Activated CD4-positive, CD25-positive, alpha-beta regulatory T cell treated with anti-CD3 and anti-CD28 coated beads, Interleukin-2, amount 50 U/mL, for 24 hours (primary cell): ENCODE results near the gene FBRSL1.
"Not testable (repeated sequence)": the region's sequence is repeated elsewhere in the genome, so short reads cannot be mapped to it uniquely, and the experiment has no call there.

ENCODE experiments used
- ATAC-seq, 2 donors: fragments of 150-1000 bp; cut with Tn5 transposase; one replicate each; pipeline ENCODE4 v1.10.0; 2021; ENCODE audit warnings: mild to moderate bottlenecking in 1 of 2, moderate library complexity in 1 of 2

The FBRSL1 gene

GRCh38 chr12:132489602-132490266 lies at the start of gene FBRSL1:
FBRSL1 (plus strand) TSS chr12:132490151.
- ATAC-seq, result peak; percentile 74 to 79

- ATAC-seq, result not testable (repeated sequence)
These were observed 49.5 kb upstream of the FBRSL1 start for GRCh38 chr12:132440420-132440819.

GRCh38 chr12:132441871-132442863 lies 47.8 kb upstream of the FBRSL1 start:
- no peak for ATAC-seq

DNA sequence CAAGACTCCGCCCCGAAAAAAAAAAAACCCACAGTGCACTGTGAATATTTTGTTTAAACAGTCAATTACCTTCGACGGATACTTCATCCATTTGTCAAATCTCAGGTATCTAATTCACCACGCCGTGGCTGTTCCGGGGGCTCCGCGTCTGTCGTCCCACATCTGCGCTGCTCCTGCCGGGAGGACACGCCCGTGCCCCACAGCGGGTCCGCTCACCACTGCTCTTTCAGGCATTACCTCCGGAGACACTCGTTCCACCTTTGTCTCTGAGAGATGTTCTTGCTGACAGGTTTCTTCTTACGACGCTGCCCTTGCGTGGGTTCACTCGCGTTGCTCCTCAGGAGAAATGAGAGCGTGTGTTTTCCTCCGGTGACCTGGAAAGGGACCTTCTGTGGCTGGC lies 46.9 kb upstream of the FBRSL1 start:
- ATAC-seq, result no peak

DNA sequence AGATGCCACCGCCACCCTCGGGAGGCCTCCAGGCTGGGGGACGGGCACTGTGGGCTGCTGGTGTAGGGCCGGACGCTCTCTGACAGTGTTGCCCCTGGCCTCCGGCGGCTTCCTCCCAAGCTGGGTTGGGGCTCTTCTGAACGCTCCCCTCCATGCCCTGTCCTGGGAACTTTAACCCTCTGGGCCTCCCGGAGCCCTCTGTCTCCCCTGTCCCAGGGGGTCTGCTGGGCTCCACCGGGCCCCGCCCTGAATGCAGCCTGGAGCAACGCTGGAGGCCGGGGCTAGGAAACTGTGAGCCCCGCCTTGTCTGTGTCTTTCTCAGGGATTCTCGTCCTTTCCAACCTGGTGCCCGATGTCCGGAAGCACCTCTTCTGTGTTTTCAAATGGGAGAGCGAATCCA lies 45.7 kb upstream of the FBRSL1 start:
- ATAC-seq, result no peak

- peak; percentile 85 to 88 for ATAC-seq
These were observed 44.7 kb upstream of the FBRSL1 start for GRCh38 chr12:132444957-132445883.

- ATAC-seq, result peak; percentile 22 to 33
These were observed 43.9 kb upstream of the FBRSL1 start for GRCh38 chr12:132445884-132446632.

DNA sequence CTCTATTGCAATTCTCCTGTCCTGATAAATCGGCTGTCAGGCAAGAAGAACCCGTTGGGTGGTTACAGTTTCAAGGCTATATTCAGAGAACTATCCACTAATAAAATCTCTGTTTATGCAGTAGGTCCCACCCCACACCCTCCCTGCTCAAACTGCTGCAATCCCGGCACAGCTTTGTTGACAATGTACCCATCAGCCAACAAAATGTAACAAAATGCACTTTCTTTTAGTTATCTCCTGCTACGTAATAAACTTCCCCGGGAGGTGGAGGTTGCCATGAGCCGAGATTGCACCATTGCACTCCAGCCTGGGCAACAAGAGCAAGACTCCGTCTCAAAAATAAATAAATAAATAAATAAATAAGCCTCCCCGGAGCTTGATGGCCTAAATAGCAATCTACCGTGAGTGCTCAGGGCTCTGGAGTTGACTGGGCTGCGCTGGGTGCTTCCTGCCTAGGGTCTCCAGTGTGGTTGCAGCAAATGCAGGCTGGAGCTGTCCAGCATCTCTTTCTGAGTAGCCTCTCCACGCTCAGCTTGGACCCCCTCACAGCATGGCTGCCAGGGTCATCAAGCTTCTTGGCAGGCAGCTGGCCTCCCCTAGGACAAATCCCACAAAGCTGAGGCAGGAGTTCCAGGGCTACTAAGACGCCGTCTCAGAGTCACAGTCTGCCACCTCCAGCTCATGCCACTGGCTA lies 43.2 kb upstream of the FBRSL1 start:
- no peak for ATAC-seq

GRCh38 chr12:132447327-132447720 lies 42.6 kb upstream of the FBRSL1 start:
- no peak for ATAC-seq

GRCh38 chr12:132447731-132448462 lies 42.1 kb upstream of the FBRSL1 start:
- no peak for ATAC-seq

- no peak for ATAC-seq
These were observed 41.5 kb upstream of the FBRSL1 start for GRCh38 chr12:132448463-132448820.

GRCh38 chr12:132449565-132450417 lies 40.2 kb upstream of the FBRSL1 start:
- ATAC-seq, result no peak

GRCh38 chr12:132450418-132451171 lies 39.4 kb upstream of the FBRSL1 start:
- ATAC-seq, result no peak

GRCh38 chr12:132451172-132451835 lies 38.6 kb upstream of the FBRSL1 start:
- peak; percentile 49 to 57 for ATAC-seq

GRCh38 chr12:132451836-132452195 lies 38.1 kb upstream of the FBRSL1 start:
- no peak for ATAC-seq

DNA sequence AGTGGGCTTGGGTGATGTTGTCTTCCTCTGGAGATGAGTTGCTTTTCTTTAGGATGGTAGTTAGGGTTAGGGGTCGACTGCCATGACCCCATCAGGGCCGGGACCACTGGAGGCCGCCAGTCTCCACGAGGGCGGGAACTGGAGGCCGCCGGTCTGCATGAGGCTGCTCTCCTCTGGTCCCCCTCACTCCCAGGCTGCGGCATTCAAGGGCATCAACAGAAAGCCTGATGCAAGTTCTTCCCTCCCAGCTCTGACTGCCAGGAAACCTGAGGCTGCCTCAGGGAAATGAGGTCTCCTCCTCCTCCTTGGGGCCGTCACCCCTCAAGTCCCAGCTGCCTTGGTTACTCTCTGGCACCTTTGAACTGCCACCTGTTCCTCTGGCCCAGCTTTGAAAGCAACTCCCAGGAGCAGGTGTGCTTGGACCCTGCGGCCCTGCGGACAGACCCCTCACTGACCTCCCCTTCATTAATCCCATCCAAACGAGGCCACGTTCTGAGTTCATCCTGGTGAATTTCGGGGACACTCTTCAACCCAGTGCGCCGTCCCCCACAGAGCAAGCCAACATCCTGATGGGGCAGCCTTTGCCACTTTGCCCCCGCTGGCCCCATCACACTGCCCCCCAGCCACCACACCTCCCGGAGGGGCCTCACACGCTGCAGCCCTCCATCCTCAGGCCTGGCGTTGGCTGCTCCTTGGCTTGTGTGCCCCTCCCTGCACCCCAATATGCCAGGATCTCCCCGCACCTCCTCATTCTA lies 37.2 kb upstream of the FBRSL1 start:
- no peak for ATAC-seq

DNA sequence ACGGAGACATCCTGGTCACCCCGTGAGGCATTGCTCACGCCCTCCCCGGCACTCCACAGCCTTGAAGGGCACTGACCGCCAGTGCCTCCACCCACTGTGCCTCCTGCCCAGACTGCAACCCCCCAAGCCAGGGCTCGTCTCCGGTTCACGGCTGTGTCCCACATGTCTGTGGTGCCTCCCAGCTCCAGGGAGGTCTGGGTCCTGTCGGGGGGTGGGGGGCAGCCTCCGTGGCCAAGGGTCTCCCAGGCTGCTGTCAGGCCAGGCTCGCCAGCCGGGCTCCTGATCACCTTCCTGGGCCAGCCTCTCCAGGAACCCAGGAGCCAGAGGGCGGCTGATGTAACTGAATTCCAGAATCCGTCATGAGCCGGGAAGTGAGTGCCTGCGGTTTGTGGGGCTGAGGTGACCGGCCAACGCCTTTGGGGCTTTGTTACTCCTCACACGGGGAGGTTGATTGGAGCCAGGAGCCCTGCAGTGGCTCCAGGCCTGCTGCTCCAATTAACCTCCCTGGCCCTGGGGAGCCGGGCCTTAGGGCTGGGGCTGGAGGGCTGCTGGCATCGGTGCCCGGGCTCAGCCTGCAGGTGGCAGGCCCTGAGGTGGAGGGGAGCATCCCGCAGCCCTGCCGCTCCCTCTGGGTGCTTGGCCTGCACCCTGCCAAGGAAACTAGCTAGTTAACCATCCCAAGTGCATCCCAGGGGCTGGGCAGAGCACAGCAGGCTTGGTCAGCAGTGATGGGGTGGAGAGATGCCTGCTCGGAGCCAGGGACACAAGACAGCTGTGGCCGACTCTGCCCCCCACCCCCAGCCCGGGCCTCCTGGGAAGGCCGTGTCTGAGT lies 36.4 kb upstream of the FBRSL1 start:
- ATAC-seq, result no peak
